Esophagus squamous epithelium (tissue), 4 donors: ENCODE results near the gene CDH6.

Source experiments
- CTCF ChIP-seq, 6 experiments: fragments of 450-650 bp in 4 of 6; fragments of 200-600 bp in 2 of 6; sonication (generic) in 2 of 6; IDR thresholded peaks; one replicate each; pipeline ENCODE4 v1.5.1; 2016 to 2019; ENCODE audit warnings: antibody characterized with exemption in 6 of 6, mild to moderate bottlenecking in 4 of 6, moderate library complexity in 4 of 6
- POLR2A ChIP-seq, 4 donors: fragments of 450-650 bp; IDR thresholded peaks; one replicate each; pipeline ENCODE4 v1.6.1; 2017; ENCODE audit warnings: antibody characterized with exemption in 4 of 4, mild to moderate bottlenecking in 4 of 4, moderate library complexity in 3 of 4

GRCh38 chr5:31169379-31169778 lies 24.1 kb upstream of the CDH6 start:
- no peak for TF ChIP-seq CTCF (IDR thresholded peaks at IDR 0.05)
- TF ChIP-seq POLR2A (IDR thresholded peaks at IDR 0.05), result no peak
